Measurements from ENCODE around the gene SLC16A10. TPM values are rescaled to one million over a fixed set of nuclear protein-coding genes. Genes with fewer than 3 reads are reported as not detected.

SLC16A10 gene
- total RNA-seq, 4 donors from 2014 or later = 0.45 to 5.3 (median 0.70) TPM

Small RNA genes lying within 50 kb of the gene (small RNA-seq; reads per million reads assigned to genes)
- 0 reads per million in 3 donors for gene RNU6-960P

Other genes starting within 250 kb of the SLC16A10 start
- gene AMD1, start 212.7 kb upstream of the SLC16A10 start, total RNA-seq = 10 to 100 TPM; 46.2 to 93.1 (median 59.6) TPM
- 10 to 100 TPM; 37.1 to 46.1 (median 42.6) TPM for gene GTF3C6, start 128.8 kb upstream of the SLC16A10 start, total RNA-seq
- gene RPF2, start 105.5 kb upstream of the SLC16A10 start, total RNA-seq = 10 to 100 TPM; 14.8 to 28.5 (median 17.3) TPM